HCT116 (cell line): ENCODE data around the gene THADA. TPM values are rescaled to one million over a fixed set of nuclear protein-coding genes. Genes with fewer than 3 reads are reported as not detected.
A peak's percentile ranks its signal among the peaks of the same experiment; 100 is the strongest.

Experiments used
- ATAC-seq: fragments of 200-7000 bp; cut with Tn5 transposase; 2 replicates; pipeline ENCODE4 v1.9.1; 2020; ENCODE audit warnings: mild to moderate bottlenecking, moderate library complexity
- BruUV-seq: library from RNA; stranded (reverse); fragments of 400-500 nt; replicated peaks from 2 replicates; lab custom pipeline; 2021; lab: Mats Ljungman, UMichigan
- CTCF ChIA-PET: fragments of 300-600 bp; sonication (Branson Sonifier 250); formaldehyde crosslinking; loops from one replicate; lab custom pipeline; 2021; ENCODE audit warnings: antibody characterized with exemption; lab: Charles Lee
- POLR2A ChIA-PET: fragments of 300-600, 350-600 bp; sonication (Branson Sonifier 250); formaldehyde crosslinking; loops from one replicate; lab custom pipeline; 2021; ENCODE audit warnings: antibody characterized with exemption; lab: Charles Lee
- RAD21 ChIA-PET, 2 experiments: fragments of 300-600 bp; sonication (Branson Sonifier 250); formaldehyde crosslinking; loops; one replicate each; lab custom pipeline; 2023; ENCODE audit warnings: low total read pairs in 2 of 2; ENCODE audit not compliant: uncharacterized antibody in 2 of 2, unreplicated experiment in 2 of 2, low non-redundant PET in 1 of 2; lab: Charles Lee
- DNase-seq: peaks from one replicate; pipeline ENCODE4 v3.0.0-alpha.2; 2010; ENCODE audit warnings: low read depth, low spot score
- H2AFZ ChIP-seq: fragments of 200-600 bp; shearing (Covaris generic), sonication (generic); 2 replicates; pipeline ENCODE4 v1.6.1; 2017; ENCODE audit warnings: low read depth, mixed run types, mixed read lengths, antibody characterized with exemption, low read length; ENCODE audit not compliant: poor library complexity, severe bottlenecking
- H3K27ac ChIP-seq: 2 replicates; pipeline ENCODE4 v1.5.1; 2012; ENCODE audit warnings: low read depth, low read length
- H3K27me3 ChIP-seq: fragments of 200-600 bp; sonication (generic); 2 replicates; pipeline ENCODE4 v1.6.1; 2016; ENCODE audit warnings: mixed run types, low read length, mixed read lengths; ENCODE audit not compliant: insufficient read depth
- H3K36me3 ChIP-seq, 2 experiments: fragments of 200-500 bp in 1 of 2; fragments of 200-600 bp in 1 of 2; sonication (Bioruptor generic) in 1 of 2; sonication (generic) in 1 of 2; 2 replicates each; pipeline versions ENCODE4 v1.5.1 to v1.6.1; 2014 to 2016; ENCODE audit warnings: low read length in 2 of 2, inconsistent platforms in 1 of 2, mixed read lengths in 1 of 2, mixed run types in 1 of 2; ENCODE audit not compliant: insufficient read depth in 2 of 2, control insufficient read depth in 1 of 2
- H3K4me1 ChIP-seq, 2 experiments: fragments of 200-600 bp in 1 of 2; sonication (generic) in 1 of 2; 2 replicates each; pipeline versions ENCODE4 v1.5.1 to v1.6.1; 2012 to 2017; ENCODE audit warnings: low read length in 2 of 2, inconsistent platforms in 1 of 2, mild to moderate bottlenecking in 1 of 2, mixed read lengths in 1 of 2, mixed run types in 1 of 2, moderate library complexity in 1 of 2; ENCODE audit not compliant: insufficient read depth in 2 of 2, control insufficient read depth in 1 of 2
- H3K4me2 ChIP-seq: fragments of 200-600 bp; sonication (generic); 2 replicates; pipeline ENCODE4 v1.6.1; 2017; ENCODE audit warnings: mixed run types, low read length, mixed read lengths
- H3K4me3 ChIP-seq, 2 experiments: fragments of 200-600 bp in 1 of 2; sonication (generic) in 1 of 2; replicated peaks in 1 of 2; 2 replicates each; pipeline ENCODE4 v1.5.1; 2011 to 2016; ENCODE audit warnings: low read length in 2 of 2, control low read depth in 1 of 2, low read depth in 1 of 2, mild to moderate bottlenecking in 1 of 2, mixed read lengths in 1 of 2, mixed run types in 1 of 2
- H3K79me2 ChIP-seq: fragments of 200-600 bp; sonication (generic); 2 replicates; pipeline ENCODE4 v1.6.1; 2017; ENCODE audit warnings: mild to moderate bottlenecking, mixed run types, low read length, moderate library complexity, mixed read lengths; ENCODE audit not compliant: insufficient read depth
- H3K9ac ChIP-seq: fragments of 200-600 bp; sonication (generic); 2 replicates; pipeline ENCODE4 v1.6.1; 2016; ENCODE audit warnings: low read length, mixed read lengths
- H3K9me2 ChIP-seq: fragments of 200-600 bp; sonication (generic), shearing (Covaris generic); 2 replicates; pipeline ENCODE4 v1.6.1; 2017; ENCODE audit warnings: mixed run types, mild to moderate bottlenecking, moderate library complexity; ENCODE audit not compliant: insufficient read depth
- H3K9me3 ChIP-seq, 2 experiments: fragments of 200-500 bp in 1 of 2; fragments of 200-600 bp in 1 of 2; sonication (Bioruptor generic) in 1 of 2; sonication (generic) in 1 of 2; 2 replicates each; pipeline ENCODE4 v1.6.1; 2014 to 2017; ENCODE audit warnings: low read length in 2 of 2, mixed read lengths in 2 of 2, inconsistent platforms in 1 of 2, low read depth in 1 of 2, mild to moderate bottlenecking in 1 of 2, mixed run types in 1 of 2, moderate library complexity in 1 of 2; ENCODE audit not compliant: control insufficient read depth in 1 of 2, insufficient read depth in 1 of 2
- H4K20me1 ChIP-seq: fragments of 200-600 bp; sonication (generic), shearing (Covaris generic); 2 replicates; pipeline ENCODE4 v1.6.1; 2017; ENCODE audit warnings: mixed run types, mild to moderate bottlenecking, moderate library complexity; ENCODE audit not compliant: insufficient read depth
- ATF3 ChIP-seq: IDR thresholded peaks from 2 replicates; pipeline ENCODE4 v1.6.1; 2012
- CBX3 ChIP-seq: IDR thresholded peaks from 2 replicates; pipeline ENCODE4 v1.6.1; 2012; ENCODE audit warnings: low read depth
- CEBPB ChIP-seq: IDR thresholded peaks from 2 replicates; pipeline ENCODE4 v1.6.1; 2012; ENCODE audit warnings: low read depth
- CTCF ChIP-seq, 3 experiments: fragments of 200-600 bp in 1 of 3; sonication (generic) in 1 of 3; IDR thresholded peaks in 2 of 3; conservative IDR thresholded peaks in 1 of 3; 2 replicates each; pipeline ENCODE4 v1.5.1; 2012 to 2017; ENCODE audit warnings: low read depth in 2 of 3, low read length in 2 of 3, antibody characterized with exemption in 1 of 3, borderline replicate concordance in 1 of 3, control low read depth in 1 of 3, mild to moderate bottlenecking in 1 of 3, mixed read lengths in 1 of 3, mixed run types in 1 of 3, moderate library complexity in 1 of 3; ENCODE audit not compliant: insufficient read depth in 1 of 3
- ELF1 ChIP-seq: IDR thresholded peaks from 2 replicates; pipeline ENCODE4 v1.6.1; 2012; ENCODE audit warnings: low read depth, borderline replicate concordance
- EZH2 ChIP-seq: fragments of 200-600 bp; sonication (generic); IDR thresholded peaks from 2 replicates; pipeline ENCODE4 v1.6.1; 2017; ENCODE audit warnings: antibody characterized with exemption, mixed run types
- EZH2phosphoT487 ChIP-seq: fragments of 200-600 bp; IDR thresholded peaks from 2 replicates; pipeline ENCODE4 v1.6.1; 2018; ENCODE audit warnings: antibody characterized with exemption, borderline replicate concordance
- FOSL1 ChIP-seq: IDR thresholded peaks from 2 replicates; pipeline ENCODE4 v1.6.1; 2012; ENCODE audit warnings: low read depth
- JUND ChIP-seq: IDR thresholded peaks from 2 replicates; pipeline ENCODE4 v1.6.1; 2012
- MAX ChIP-seq: IDR thresholded peaks from 2 replicates; pipeline ENCODE4 v1.6.1; 2012
- RAD21 ChIP-seq: IDR thresholded peaks from 2 replicates; pipeline ENCODE4 v1.6.1; 2012; ENCODE audit warnings: low read depth, mild to moderate bottlenecking
- REST ChIP-seq: IDR thresholded peaks from 2 replicates; pipeline ENCODE4 v1.6.1; 2012; ENCODE audit warnings: low read depth
- SP1 ChIP-seq: IDR thresholded peaks from 2 replicates; pipeline ENCODE4 v1.6.1; 2012; ENCODE audit warnings: low read depth
- SRF ChIP-seq: IDR thresholded peaks from 2 replicates; pipeline ENCODE4 v1.6.1; 2012; ENCODE audit warnings: low read depth
- ZBTB33 ChIP-seq: IDR thresholded peaks from 2 replicates; pipeline ENCODE4 v1.6.1; 2011; ENCODE audit warnings: mild to moderate bottlenecking, low read length, moderate library complexity; ENCODE audit not compliant: insufficient replicate concordance; ENCODE audit errors: extremely low read depth
- ZNF274 ChIP-seq: fragments of 200-500 bp; sonication (Bioruptor generic); IDR thresholded peaks from 2 replicates; pipeline ENCODE4 v1.6.1; 2014; ENCODE audit warnings: mild to moderate bottlenecking, low read depth, low read length, inconsistent platforms
- intact Hi-C: fragments of 100-400 bp; cut with micrococcal nuclease; formaldehyde crosslinking; loops from 2 replicates; pipeline ENCODE4 v1.10.0; 2022
- total RNA-seq: library from RNA; stranded (reverse); gene quantifications from one replicate; pipeline ENCODE4 v1.2.1, GENCODE V29; 2021; ENCODE audit not compliant: unreplicated experiment

Gene THADA
- total RNA-seq, 1 experiment from 2014 or later, result 30.7 TPM

GRCh38 chr2:43459446-43460173, 136.2 kb downstream of the THADA start:
- H3K36me3 ChIP-seq, result no peaks in the 10 kb centered on the region
- BruUV-seq, result no TSS peak
- no peak overlapping the region for H3K4me3 ChIP-seq
- DNase-seq (no peak), ATAC-seq (peak; percentile 53; the same call in 1 of the 2 replicates)
- peak overlapping the region; percentile 31 for H3K4me2 ChIP-seq
- TF ChIP-seq CBX3, result no peak
- no peak for TF ChIP-seq CEBPB
- 0 out of 2 replicates have a peak, but pooled peaks have one; percentile 37 for TF ChIP-seq JUND
- TF ChIP-seq SP1, result peak; percentile 40; the same call in 1 of the 2 replicates
- TF ChIP-seq REST, result no peak
- no peak for TF ChIP-seq ZNF274
- no peak for TF ChIP-seq ELF1
- no peak for TF ChIP-seq SRF
- TF ChIP-seq FOSL1, result peak; percentile 50
- TF ChIP-seq MAX, result no peak
- TF ChIP-seq EZH2, result no peak
- no peak for TF ChIP-seq ZBTB33
- TF ChIP-seq CTCF (IDR thresholded peaks at IDR 0.05 in 2 of 3, conservative IDR thresholded peaks at IDR 0.05 in 1 of 3; ENCODE audit: borderline replicate concordance in 1 of 3, insufficient read depth in 1 of 3, low read depth in 2 of 3, low read length in 2 of 3), result no peak
- TF ChIP-seq RAD21, result no peak
- no peak for TF ChIP-seq ATF3
- no peak for TF ChIP-seq EZH2phosphoT487
- no peaks in the 10 kb centered on the region for H4K20me1 ChIP-seq
- H2AFZ ChIP-seq, result no peak overlapping the region
- no peak overlapping the region for H3K27ac ChIP-seq
- CTCF ChIA-PET, result interaction anchor here (0.9 to 1.0 kb wide), 2 partner anchors 25 to 213 kb away, joined by 3 read pairs; no protein-coding TSS in a partner anchor
- H3K9me3 ChIP-seq, result no peaks in the 10 kb centered on the region
- no peak overlapping the region; the same call in 1 of the 2 replicates for H3K9ac ChIP-seq
- peaks cover 79 to 84% of the 10 kb centered on the region in 2 experiments for H3K4me1 ChIP-seq
- no peaks in the 10 kb centered on the region for H3K9me2 ChIP-seq
- POLR2A ChIA-PET, result interaction anchor here (1.3 kb wide), 1 partner anchor 10 kb away, joined by 3 read pairs; no protein-coding TSS in a partner anchor
- H3K27me3 ChIP-seq, result no peaks in the 10 kb centered on the region
- intact Hi-C loops, result loop anchor here (10.0 kb wide), 1 partner anchor 165 kb away; no protein-coding TSS in a partner anchor
- no peaks in the 10 kb centered on the region for H3K79me2 ChIP-seq
- RAD21 ChIA-PET, result no interaction called here
